ENCODE results near the gene MTLN.
"Not testable (repeated sequence)": the region's sequence is repeated elsewhere in the genome, so short reads cannot be mapped to it uniquely, and the experiment has no call there.

The MTLN gene

DNA sequence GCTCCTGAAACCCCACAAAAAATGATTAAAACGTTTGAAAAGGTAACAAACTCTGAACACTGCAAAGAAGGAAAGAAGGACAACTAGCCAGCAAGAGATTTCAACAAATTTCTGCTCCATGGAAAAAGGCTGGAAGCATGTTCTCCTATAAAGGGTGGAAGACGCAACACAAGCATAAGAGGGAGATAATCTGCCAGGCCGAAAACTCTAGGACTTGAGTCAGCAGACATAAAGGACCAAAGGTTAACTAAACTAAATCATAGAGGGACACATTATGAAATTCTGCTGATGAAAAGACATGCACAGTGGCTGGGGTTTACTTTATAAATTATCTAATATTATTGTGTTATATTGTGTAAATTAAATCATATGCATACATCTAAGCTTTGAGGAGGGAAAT, 14.3 kb downstream of the MTLN start:
- DNase-seq, result no peak

GRCh38 chr2:110197452-110197851, 14.9 kb downstream of the MTLN start:
- DNase-seq, result no peak

GRCh38 chr2:110190169-110190568, 22.2 kb downstream of the MTLN start:
- DNase-seq, result not testable (repeated sequence)

DNA sequence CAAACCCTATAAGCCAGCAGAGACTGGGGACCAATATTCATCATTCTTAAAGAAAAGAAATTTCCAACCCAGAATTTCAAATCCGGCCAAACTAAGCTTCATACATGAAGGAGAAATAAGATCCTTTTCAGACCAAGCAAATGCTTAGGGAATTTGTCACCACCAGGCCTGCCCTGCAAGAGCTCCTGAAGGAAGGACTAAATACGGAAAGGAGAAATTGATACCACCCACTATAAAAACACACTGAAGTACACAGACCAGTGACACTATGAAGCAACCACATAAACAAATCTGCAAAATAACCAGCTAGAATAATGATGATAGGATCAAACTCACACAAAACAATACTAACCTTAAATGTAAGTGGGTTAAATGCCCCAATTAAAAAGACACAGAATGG, 29.9 kb downstream of the MTLN start:
- DNase-seq, result no peak

DNA sequence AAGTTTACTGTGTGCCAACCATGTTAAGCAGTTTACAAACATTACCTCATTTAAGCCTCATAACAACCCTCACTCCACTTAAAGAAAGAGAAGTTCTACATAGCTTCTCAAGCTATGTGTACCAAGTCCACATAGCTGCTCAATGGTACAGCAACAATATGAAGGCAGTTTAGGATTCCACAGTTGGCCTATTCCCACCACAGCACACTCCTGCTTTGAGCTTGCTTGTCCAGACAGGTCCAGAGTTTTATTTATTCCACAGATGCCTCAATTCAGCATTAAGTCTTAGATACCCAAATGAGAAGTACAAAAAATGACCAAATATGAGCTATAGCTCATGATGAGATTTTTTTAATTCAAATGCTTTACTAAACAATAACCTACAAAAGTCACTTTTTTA, 32.3 kb downstream of the MTLN start:
- DNase-seq, result no peak

- no peak for DNase-seq
These were observed 38.8 kb downstream of the MTLN start for GRCh38 chr2:110173523-110173922.

DNA sequence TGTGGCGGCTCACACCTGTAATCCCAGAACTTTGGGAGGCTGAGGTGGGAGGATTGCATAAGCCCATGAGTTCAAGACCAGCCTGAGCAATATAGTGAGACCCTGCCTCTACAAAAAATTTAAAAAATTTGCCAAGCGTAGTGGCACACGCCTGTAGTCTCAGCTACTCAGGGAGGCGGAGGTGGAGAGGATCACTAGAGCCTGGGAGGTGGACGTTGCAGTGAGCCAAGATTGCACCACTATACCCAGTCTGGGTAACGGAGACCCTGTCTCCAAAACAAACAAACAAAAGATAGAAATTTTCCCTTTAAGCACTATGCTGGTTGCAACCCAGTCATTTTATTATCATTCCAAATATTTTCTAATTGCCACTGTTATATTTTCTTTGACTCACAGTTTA, 39.8 kb downstream of the MTLN start:
- DNase-seq, result no peak

DNA sequence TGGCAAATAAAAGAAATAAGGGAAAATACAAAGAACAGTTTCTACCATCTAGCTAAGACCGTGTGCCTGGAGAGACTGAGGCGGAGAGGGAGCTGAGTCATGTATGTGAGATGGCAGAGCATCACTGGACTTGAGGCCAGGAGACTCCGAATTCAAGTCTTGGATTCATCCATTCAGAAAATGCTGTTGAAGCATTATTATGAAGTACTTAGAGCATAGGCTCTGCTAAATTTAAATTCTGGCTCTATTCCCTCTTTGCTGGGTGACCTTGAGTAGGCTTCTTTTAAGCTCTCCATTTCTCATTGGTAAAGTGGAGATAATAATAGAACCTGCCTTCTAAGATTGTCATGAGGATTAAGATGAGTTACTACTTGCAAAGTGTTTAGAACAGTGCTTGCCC, 42.2 kb downstream of the MTLN start:
- DNase-seq, result no peak

- no peak for DNase-seq
These were observed 44.9 kb downstream of the MTLN start for GRCh38 chr2:110167326-110168000.

GRCh38 chr2:110166266-110166665, 46.1 kb downstream of the MTLN start:
- DNase-seq, result no peak
